A549 (cell line): ENCODE results near the gene SREBF1. TPM values are rescaled to one million over a fixed set of nuclear protein-coding genes. Genes with fewer than 3 reads are reported as not detected.

ENCODE experiments used
- ATAC-seq, 2 experiments: fragments of 200-7000 bp in 1 of 2; fragments of >200 bp in 1 of 2; cut with Nextera tagmentation in 1 of 2; cut with Tn5 transposase in 1 of 2; 3 replicates each; pipeline versions ENCODE4 v1.8.0 to v1.9.1; 2018 to 2020; ENCODE audit warnings: mild to moderate bottlenecking in 1 of 2, moderate library complexity in 1 of 2
- CTCF ChIA-PET: fragments of 300-600 bp; sonication (Branson Sonifier 250); formaldehyde crosslinking; extraction: SDS; loops from one replicate; lab custom pipeline; 2021; ENCODE audit warnings: antibody characterized with exemption, inconsistent platforms; lab: Yijun Ruan, JAX
- POLR2A ChIA-PET: fragments of 350-600 bp; formaldehyde crosslinking; extraction: SDS; loops from one replicate; lab custom pipeline; 2021; ENCODE audit warnings: antibody characterized with exemption, inconsistent platforms; lab: Yijun Ruan, JAX
- DNase-seq, 2 experiments: peaks; one replicate each; pipeline versions ENCODE4 v3.0.0 to v3.0.0-alpha.2; 2011 to 2016; ENCODE audit warnings: low read depth in 1 of 2, low spot score in 1 of 2
- FAIRE-seq: peaks from 2 replicates; lab custom pipeline; 2011; peaks lifted over from hg19 to GRCh38; lab: Jason Lieb, UNC
- H3K27ac ChIP-seq, 2 experiments: fragments of >200 bp; sonication (Bioruptor Twin); formaldehyde crosslinking; 3 replicates each; pipeline ENCODE4 v1.5.1; 2016 to 2017
- H3K4me1 ChIP-seq: fragments of >200 bp; sonication (Bioruptor Twin); formaldehyde crosslinking; 3 replicates; pipeline ENCODE4 v1.6.1; 2016
- H3K4me2 ChIP-seq: fragments of >200 bp; sonication (Bioruptor Twin); formaldehyde crosslinking; 3 replicates; pipeline ENCODE4 v1.6.1; 2016
- H3K4me3 ChIP-seq: fragments of >200 bp; sonication (Bioruptor Twin); formaldehyde crosslinking; 3 replicates; pipeline ENCODE4 v1.5.1; 2016
- H3K9me3 ChIP-seq: fragments of >200 bp; sonication (Bioruptor Twin); formaldehyde crosslinking; 3 replicates; pipeline ENCODE4 v1.6.1; 2016
- EHMT2 ChIP-seq: fragments of 200-600 bp; sonication (generic); IDR thresholded peaks from 2 replicates; pipeline ENCODE4 v1.6.1; 2016; ENCODE audit warnings: antibody characterized with exemption, low read depth, mild to moderate bottlenecking, moderate library complexity
- HEYL ChIP-seq: fragments of 250-450 bp; sonication (Bioruptor Pico); IDR thresholded peaks from 2 replicates; pipeline ENCODE4 v1.8.0; 2021; ENCODE audit warnings: mild to moderate bottlenecking, moderate library complexity
- HOXA7 ChIP-seq: fragments of 250-450 bp; sonication (Bioruptor Pico); IDR thresholded peaks from 2 replicates; pipeline ENCODE4 v1.5.0; 2020; ENCODE audit warnings: mild to moderate bottlenecking, moderate library complexity
- HOXB13 ChIP-seq: fragments of 250-450 bp; sonication (Bioruptor Pico); IDR thresholded peaks from 2 replicates; pipeline ENCODE4 v1.5.0; 2020; ENCODE audit warnings: low read depth, mild to moderate bottlenecking, moderate library complexity
- JUN ChIP-seq, 2 experiments: fragments of >200 bp; sonication (Bioruptor Twin); formaldehyde crosslinking; IDR thresholded peaks; 2 replicates in 1 of 2; 3 replicates in 1 of 2; pipeline ENCODE4 v1.6.1; 2016 to 2017
- NFE2L2 ChIP-seq: fragments of 150-350 bp; conservative IDR thresholded peaks from 2 replicates; pipeline ENCODE4 v1.6.1; 2014; ENCODE audit warnings: low read length
- PHF8 ChIP-seq: fragments of 200-600 bp; sonication (generic); IDR thresholded peaks from 2 replicates; pipeline ENCODE4 v1.6.1; 2016; ENCODE audit warnings: low read depth, mild to moderate bottlenecking, antibody characterized with exemption, moderate library complexity, borderline replicate concordance
- POLR2AphosphoS2 ChIP-seq: conservative IDR thresholded peaks from 2 replicates; pipeline ENCODE4 v1.6.1; 2012; ENCODE audit warnings: low read length, improper control_type of control experiment, inconsistent platforms
- RNF2 ChIP-seq: fragments of 200-600 bp; sonication (generic); IDR thresholded peaks from 2 replicates; pipeline ENCODE4 v1.6.1; 2016; ENCODE audit warnings: low read depth, mild to moderate bottlenecking, antibody characterized with exemption, moderate library complexity, borderline replicate concordance
- WGBS: methylation state at CpG from one replicate; pipeline ENCODE4 v1.1.6; 2017; ENCODE audit errors: missing lambda C conversion rate; 5-methylcytosine and 5-hydroxymethylcytosine counted together
- polyA plus RNA-seq, 4 experiments: library from polyadenylated mRNA; depleted of rRNA in 3 of 4; stranded (reverse); fragments of >200 nt; fragmentation: RNase III in 1 of 4; extraction: RNeasy Plus Mini Kit Qiagen cat#74134 plus additional on column Dnase treatment in 1 of 4; gene quantifications; 2 replicates in 3 of 4; 3 replicates in 1 of 4; pipeline ENCODE4 v1.2.3, GENCODE V29; 2011 to 2017
- TF ChIP-seq, protein P1 (sequence below): IDR thresholded peaks from 2 replicates; pipeline ENCODE4 v1.6.1; 2012; ENCODE audit warnings: low read depth, borderline replicate concordance
- TF ChIP-seq, protein P2 (sequence below): fragments of >200 bp; sonication (Bioruptor Twin); formaldehyde crosslinking; IDR thresholded peaks from 3 replicates; pipeline ENCODE4 v1.5.1; 2016

Gene SREBF1
- polyA plus RNA-seq, 2 of the 4 experiments (the other 2 are of a cell fraction) = 47.4 to 159 TPM

DNA sequence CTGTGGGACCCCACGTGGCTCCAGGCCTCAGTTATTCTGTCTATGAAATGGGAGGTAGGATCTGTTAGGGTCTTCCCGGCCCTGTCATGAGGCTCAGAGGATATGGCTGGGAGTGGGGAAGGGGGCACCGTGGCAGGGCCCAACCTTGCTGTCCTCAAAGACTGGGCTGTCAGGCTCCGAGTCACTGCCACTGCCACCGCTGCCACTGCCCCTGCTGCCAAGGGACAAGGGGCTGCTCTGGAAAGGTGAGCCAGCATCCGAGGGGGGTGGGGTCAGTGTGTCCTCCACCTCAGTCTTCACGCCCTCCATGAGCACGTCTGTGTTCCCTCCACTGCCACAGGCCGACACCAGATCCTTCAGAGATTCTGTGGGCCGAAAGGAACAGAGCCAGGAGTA is 19.2 kb downstream of the SREBF1 start:
- Histone ChIP-seq H3K4me1 (peaks cover 76% of the 10 kb centered on the region), H3K4me2 (peak overlapping the region; percentile 100; the same call in 2 of the 3 replicates), H3K4me3 (no peak overlapping the region), H3K9me3 (no peaks in the 10 kb centered on the region), H3K27ac (peak overlapping the region in 1 of 2 experiments; percentile 93; a peak in 4 of 6 replicates)
- TF ChIP-seq, protein P1, sequence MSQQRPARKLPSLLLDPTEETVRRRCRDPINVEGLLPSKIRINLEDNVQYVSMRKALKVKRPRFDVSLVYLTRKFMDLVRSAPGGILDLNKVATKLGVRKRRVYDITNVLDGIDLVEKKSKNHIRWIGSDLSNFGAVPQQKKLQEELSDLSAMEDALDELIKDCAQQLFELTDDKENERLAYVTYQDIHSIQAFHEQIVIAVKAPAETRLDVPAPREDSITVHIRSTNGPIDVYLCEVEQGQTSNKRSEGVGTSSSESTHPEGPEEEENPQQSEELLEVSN = no peak
- TF ChIP-seq EHMT2 (no peak), NFE2L2 (no peak), HEYL (CRISPR knock-in tag) (no peak), RNF2 (no peak), PHF8 (no peak)
- POLR2A ChIA-PET = interaction anchor here (0.6 to 6.1 kb wide), 3 partner anchors 19 to 102 kb away, joined by 3 to 105 read pairs (median 5); partner anchors contain the start of gene SREBF1
- no peak for DNase-seq
- ATAC-seq = no peak
- CTCF ChIA-PET = interaction anchor here (1.2 to 30.5 kb wide), 5 partner anchors 4 to 138 kb away, joined by 5 to 859 read pairs (median 402); partner anchors contain the start of gene SREBF1
- no peak for FAIRE-seq
- WGBS = 78% methylated on average over 9 of the region's 10 CpGs

DNA sequence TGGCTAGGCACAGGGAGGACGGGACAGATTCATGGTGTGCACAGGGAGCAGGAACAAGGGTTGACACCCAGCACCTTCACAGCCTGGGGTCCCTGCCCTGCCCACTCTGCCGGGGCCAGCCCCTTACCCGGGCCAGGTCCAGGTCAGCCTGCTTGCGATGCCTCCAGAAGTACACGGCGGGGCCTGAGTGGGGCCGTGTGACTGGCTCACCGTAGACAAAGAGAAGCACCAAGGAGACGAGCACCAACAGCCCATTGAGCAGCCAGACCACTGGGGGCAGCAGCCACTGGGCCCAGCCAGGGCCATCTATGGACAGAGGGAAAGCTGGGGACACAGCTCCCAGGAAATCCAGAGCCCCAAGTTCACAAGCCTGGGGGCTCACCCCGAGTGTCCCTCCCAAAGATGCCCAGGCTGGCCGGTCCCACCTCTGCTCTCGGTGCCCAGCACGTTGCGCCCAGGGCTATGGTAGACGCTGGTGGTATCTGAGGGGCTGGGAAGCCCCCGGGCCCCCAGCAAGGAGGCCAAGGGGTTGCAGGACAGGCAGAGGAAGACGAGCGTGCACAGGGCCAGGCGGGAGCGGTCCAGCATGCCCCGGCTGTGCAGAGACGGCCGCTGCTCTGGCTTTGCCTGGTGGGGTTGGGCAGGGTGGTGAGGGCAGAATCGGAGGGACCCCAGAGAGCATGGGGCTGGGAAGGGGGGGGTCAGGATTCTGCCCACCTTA is 19.8 kb downstream of the SREBF1 start:
- ChIA-PET CTCF (interaction anchor here (0.8 to 30.5 kb wide), 5 partner anchors 9 to 101 kb away, joined by 3 to 859 read pairs (median 57); partner anchors contain the start of gene SREBF1), POLR2A (interaction anchor here (1.4 to 6.1 kb wide), 2 partner anchors 19 to 102 kb away, joined by 5 to 105 read pairs; partner anchors contain the start of gene SREBF1)
- no peak for FAIRE-seq
- peaks cover 76% of the 10 kb centered on the region for H3K4me1 ChIP-seq
- WGBS = 87% methylated on average over 24 of the region's 24 CpGs
- peak overlapping the region in 1 of 2 experiments; percentile 93; a peak in 3 of 6 replicates for H3K27ac ChIP-seq
- no peak for DNase-seq
- no peak for TF ChIP-seq HOXB13 (CRISPR knock-in tag)
- TF ChIP-seq, protein P2, sequence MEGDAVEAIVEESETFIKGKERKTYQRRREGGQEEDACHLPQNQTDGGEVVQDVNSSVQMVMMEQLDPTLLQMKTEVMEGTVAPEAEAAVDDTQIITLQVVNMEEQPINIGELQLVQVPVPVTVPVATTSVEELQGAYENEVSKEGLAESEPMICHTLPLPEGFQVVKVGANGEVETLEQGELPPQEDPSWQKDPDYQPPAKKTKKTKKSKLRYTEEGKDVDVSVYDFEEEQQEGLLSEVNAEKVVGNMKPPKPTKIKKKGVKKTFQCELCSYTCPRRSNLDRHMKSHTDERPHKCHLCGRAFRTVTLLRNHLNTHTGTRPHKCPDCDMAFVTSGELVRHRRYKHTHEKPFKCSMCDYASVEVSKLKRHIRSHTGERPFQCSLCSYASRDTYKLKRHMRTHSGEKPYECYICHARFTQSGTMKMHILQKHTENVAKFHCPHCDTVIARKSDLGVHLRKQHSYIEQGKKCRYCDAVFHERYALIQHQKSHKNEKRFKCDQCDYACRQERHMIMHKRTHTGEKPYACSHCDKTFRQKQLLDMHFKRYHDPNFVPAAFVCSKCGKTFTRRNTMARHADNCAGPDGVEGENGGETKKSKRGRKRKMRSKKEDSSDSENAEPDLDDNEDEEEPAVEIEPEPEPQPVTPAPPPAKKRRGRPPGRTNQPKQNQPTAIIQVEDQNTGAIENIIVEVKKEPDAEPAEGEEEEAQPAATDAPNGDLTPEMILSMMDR = 0 out of 3 replicates have a peak, but pooled peaks have one; percentile 8
- 0 out of 2 replicates have a peak, but pooled peaks have one; percentile 47 for TF ChIP-seq POLR2AphosphoS2
- H3K4me3 ChIP-seq = no peak overlapping the region
- H3K4me2 ChIP-seq = no peak overlapping the region
- peak in 1 of 2 experiments; percentile 4; a peak in 1 of 6 replicates for ATAC-seq
- H3K9me3 ChIP-seq = no peaks in the 10 kb centered on the region

DNA sequence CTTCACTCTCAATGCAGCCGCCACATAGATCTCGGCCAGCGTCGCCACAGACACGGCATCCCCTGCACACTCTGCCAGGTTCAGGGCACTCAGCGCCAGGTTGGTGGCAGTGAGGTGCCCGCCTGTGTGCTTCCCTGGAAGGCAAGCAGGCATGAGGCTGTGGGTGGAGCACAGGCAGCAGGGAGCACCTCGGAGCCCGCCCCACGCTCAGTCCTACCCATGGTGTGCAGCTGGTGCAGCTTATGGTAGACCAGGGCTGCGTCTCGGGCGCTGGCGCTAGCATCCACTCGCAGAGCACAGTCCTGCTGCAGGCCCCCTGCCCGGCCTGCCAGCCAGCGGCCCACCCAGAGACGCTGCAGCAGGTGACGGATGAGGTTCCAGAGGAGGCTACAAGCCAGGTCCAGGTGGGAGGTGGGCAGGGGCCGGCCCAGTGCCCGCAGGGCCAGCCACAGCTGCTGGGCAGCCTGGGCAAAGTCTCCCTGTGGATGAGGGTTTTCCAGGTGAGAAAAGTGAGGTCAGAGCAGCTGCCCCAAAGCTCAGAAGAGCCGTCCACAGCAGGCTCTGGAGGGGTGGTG is 20.5 kb downstream of the SREBF1 start:
- peak in 1 of 2 experiments; percentile 18; a peak in 1 of 5 replicates for TF ChIP-seq JUN (IDR thresholded peaks at IDR 0.05)
- no peak for TF ChIP-seq HOXA7 (CRISPR knock-in tag)
- TF ChIP-seq, all 56 proteins: peak for 1
- ATAC-seq (no peak), FAIRE-seq (no peak), DNase-seq (no peak)
- Histone ChIP-seq H3K9me3 (no peaks in the 10 kb centered on the region), H3K4me1 (peaks cover 76% of the 10 kb centered on the region), H3K4me3 (no peak overlapping the region), H3K4me2 (no peak overlapping the region), H3K27ac (peak overlapping the region in 1 of 2 experiments; percentile 93; a peak in 3 of 6 replicates)
- CTCF ChIA-PET = interaction anchor here (0.8 to 30.5 kb wide), 5 partner anchors 8 to 102 kb away, joined by 3 to 859 read pairs (median 57); partner anchors contain the start of gene SREBF1
- 97% methylated on average over 21 of the region's 22 CpGs for WGBS
- POLR2A ChIA-PET = interaction anchor here (3.6 kb wide), 1 partner anchor 20 kb away, joined by 22 read pairs; the partner anchor contains the start of gene SREBF1
